H1 (cell line): ENCODE measurements around the gene ME3. TPM values are rescaled to one million over a fixed set of nuclear protein-coding genes. Genes with fewer than 3 reads are reported as not detected.

Experiments
- CTCF ChIA-PET: fragments of 300-600 bp; sonication (Branson Sonifier 250); formaldehyde crosslinking; loops from one replicate; lab custom pipeline; 2021; ENCODE audit not compliant: partially characterized antibody; lab: Charles Lee
- POLR2A ChIA-PET: fragments of 300-600 bp; sonication (Branson Sonifier 250); formaldehyde crosslinking; loops from one replicate; lab custom pipeline; 2021; ENCODE audit warnings: inconsistent platforms; ENCODE audit not compliant: partially characterized antibody; lab: Charles Lee
- DNase-seq, 2 experiments: peaks; one replicate each; pipeline versions ENCODE4 v3.0.0 to v3.0.0-alpha.2; 2010 to 2022; ENCODE audit warnings: low spot score in 2 of 2, low read depth in 1 of 2, mixed read lengths in 1 of 2
- FAIRE-seq: peaks from 2 replicates; lab custom pipeline; 2011; peaks lifted over from hg19 to GRCh38; lab: Jason Lieb, UNC
- H2AFZ ChIP-seq: 2 replicates; pipeline ENCODE4 v1.8.1; 2012; ENCODE audit warnings: low read length, inconsistent platforms
- H2AK5ac ChIP-seq: 2 replicates; pipeline ENCODE4 v1.6.1; 2013; ENCODE audit warnings: low read depth, low read length
- H2BK120ac ChIP-seq: replicated peaks from 2 replicates; pipeline ENCODE3; 2013; ENCODE audit warnings: low read depth, low read length, inconsistent platforms
- H2BK12ac ChIP-seq: 2 replicates; pipeline ENCODE4 v1.6.1; 2013; ENCODE audit warnings: low read depth, low read length
- H2BK15ac ChIP-seq: 2 replicates; pipeline ENCODE4 v1.6.1; 2013; ENCODE audit warnings: low read length
- H2BK20ac ChIP-seq: 2 replicates; pipeline ENCODE4 v1.6.1; 2013; ENCODE audit warnings: low read length
- H2BK5ac ChIP-seq: 2 replicates; pipeline ENCODE4 v1.6.1; 2013; ENCODE audit warnings: low read depth, low read length
- H3K14ac ChIP-seq: 2 replicates; pipeline ENCODE4 v1.6.1; 2013; ENCODE audit warnings: inconsistent platforms; ENCODE audit not compliant: insufficient read length
- H3K18ac ChIP-seq: 2 replicates; pipeline ENCODE4 v1.6.1; 2013; ENCODE audit warnings: low read length; ENCODE audit errors: extremely low read depth
- H3K23ac ChIP-seq: 2 replicates; pipeline ENCODE4 v1.6.1; 2013; ENCODE audit warnings: inconsistent platforms; ENCODE audit not compliant: insufficient read length
- H3K23me2 ChIP-seq: 2 replicates; pipeline ENCODE4 v1.6.1; 2013; ENCODE audit warnings: low read depth, low read length
- H3K27ac ChIP-seq: 2 replicates; pipeline ENCODE4 v1.6.1; 2011; ENCODE audit warnings: low read depth, low read length, inconsistent platforms
- H3K27me3 ChIP-seq, 4 experiments: replicated peaks in 1 of 4; 1 replicate in 1 of 4; 2 replicates in 3 of 4; pipeline versions ENCODE4 v1.6.1 to v1.8.1; 2011 to 2013; ENCODE audit warnings: low read length in 3 of 4, mild to moderate bottlenecking in 3 of 4, inconsistent platforms in 2 of 4, mixed read lengths in 2 of 4, moderate library complexity in 1 of 4; ENCODE audit not compliant: control insufficient read depth in 3 of 4, insufficient read depth in 3 of 4; ENCODE audit errors: extremely low read depth in 1 of 4
- H3K36me3 ChIP-seq, 4 experiments: 2 replicates each; pipeline versions ENCODE4 v1.6.1 to v1.8.1; 2011 to 2013; ENCODE audit warnings: mild to moderate bottlenecking in 4 of 4, low read length in 3 of 4, moderate library complexity in 2 of 4, control low read depth in 1 of 4, inconsistent platforms in 1 of 4; ENCODE audit not compliant: insufficient read depth in 4 of 4, control insufficient read depth in 2 of 4
- H3K4ac ChIP-seq: replicated peaks from 2 replicates; pipeline ENCODE3; 2013; ENCODE audit warnings: low read length, low read depth, mixed read lengths, inconsistent platforms; ENCODE audit not compliant: insufficient read length
- H3K4me1 ChIP-seq, 4 experiments: replicated peaks in 1 of 4; 1 replicate in 1 of 4; 2 replicates in 3 of 4; pipeline versions ENCODE4 v1.6.1 to v1.8.1; 2011 to 2013; ENCODE audit warnings: low read length in 3 of 4, inconsistent platforms in 2 of 4, mixed read lengths in 1 of 4; ENCODE audit not compliant: insufficient read depth in 4 of 4, control insufficient read depth in 3 of 4
- H3K4me2 ChIP-seq, 2 experiments: 2 replicates each; pipeline versions ENCODE4 v1.6.1 to v1.8.1; 2011 to 2013; ENCODE audit warnings: low read depth in 2 of 2, low read length in 2 of 2, control low read depth in 1 of 2, inconsistent platforms in 1 of 2, mild to moderate bottlenecking in 1 of 2; ENCODE audit not compliant: insufficient read depth in 1 of 2
- H3K4me3 ChIP-seq, 4 experiments: fragments of 200-600, 300-600 bp in 1 of 4; sonication (generic), shearing (Covaris generic), sonication (Bioruptor Twin) in 1 of 4; 2 replicates each; pipeline versions ENCODE4 v1.5.1 to v1.8.1; 2011 to 2016; ENCODE audit warnings: low read length in 4 of 4, low read depth in 3 of 4, control low read depth in 2 of 4, inconsistent platforms in 2 of 4, mild to moderate bottlenecking in 2 of 4, mixed read lengths in 1 of 4, moderate library complexity in 1 of 4; ENCODE audit not compliant: insufficient read depth in 2 of 4; ENCODE audit errors: extremely low read depth in 1 of 4
- H3K56ac ChIP-seq: replicated peaks from 2 replicates; pipeline ENCODE3; 2013; ENCODE audit warnings: low read depth, mild to moderate bottlenecking, mixed read lengths, low read length, inconsistent platforms; ENCODE audit not compliant: insufficient read length
- H3K79me1 ChIP-seq: 2 replicates; pipeline ENCODE4 v1.6.1; 2013; ENCODE audit warnings: low read depth, low read length, control low read depth
- H3K79me2 ChIP-seq, 2 experiments: 2 replicates each; pipeline versions ENCODE4 v1.6.1 to v1.8.1; 2012 to 2013; ENCODE audit warnings: low read length in 2 of 2, mild to moderate bottlenecking in 2 of 2, inconsistent platforms in 1 of 2; ENCODE audit not compliant: insufficient read depth in 2 of 2, control insufficient read depth in 1 of 2
- H3K9ac ChIP-seq, 4 experiments: replicated peaks in 1 of 4; 1 replicate in 1 of 4; 2 replicates in 3 of 4; pipeline versions ENCODE4 v1.6.1 to v1.8.1; 2011 to 2013; ENCODE audit warnings: low read depth in 3 of 4, low read length in 3 of 4, control low read depth in 2 of 4, mild to moderate bottlenecking in 2 of 4, moderate library complexity in 2 of 4, inconsistent platforms in 1 of 4; ENCODE audit errors: extremely low read depth in 1 of 4
- H3K9me3 ChIP-seq, 2 experiments: 2 replicates each; pipeline versions ENCODE4 v1.6.1 to v1.8.1; 2012 to 2013; ENCODE audit warnings: mild to moderate bottlenecking in 2 of 2, moderate library complexity in 2 of 2, control low read depth in 1 of 2, inconsistent platforms in 1 of 2, low read depth in 1 of 2, low read length in 1 of 2, mixed read lengths in 1 of 2; ENCODE audit not compliant: insufficient read depth in 2 of 2
- H4K20me1 ChIP-seq, 2 experiments: replicated peaks in 1 of 2; 2 replicates each; pipeline versions ENCODE3 to v1.8.1; 2011 to 2013; ENCODE audit warnings: inconsistent platforms in 2 of 2, low read length in 2 of 2, mild to moderate bottlenecking in 1 of 2; ENCODE audit not compliant: insufficient read depth in 2 of 2, control insufficient read depth in 1 of 2
- H4K5ac ChIP-seq: 2 replicates; pipeline ENCODE4 v1.6.1; 2013; ENCODE audit warnings: low read length, low read depth, mixed read lengths, inconsistent platforms; ENCODE audit not compliant: insufficient read length
- H4K8ac ChIP-seq: 2 replicates; pipeline ENCODE4 v1.8.0; 2013; ENCODE audit warnings: mild to moderate bottlenecking, moderate library complexity, low read length, inconsistent platforms; ENCODE audit not compliant: insufficient read depth; ENCODE audit errors: extremely low read depth
- H4K91ac ChIP-seq: replicated peaks from 2 replicates; pipeline ENCODE3; 2013; ENCODE audit warnings: low read length, mixed read lengths, inconsistent platforms; ENCODE audit not compliant: insufficient read length
- BACH1 ChIP-seq: IDR thresholded peaks from 2 replicates; pipeline ENCODE4 v1.6.1; 2012; ENCODE audit warnings: low read length, improper control_type of control experiment
- CREB1 ChIP-seq: IDR thresholded peaks from 2 replicates; pipeline ENCODE4 v1.6.1; 2012; ENCODE audit warnings: inconsistent platforms
- E2F6 ChIP-seq: IDR thresholded peaks from 2 replicates; pipeline ENCODE4 v1.6.1; 2012; ENCODE audit warnings: inconsistent platforms
- GABPA ChIP-seq: IDR thresholded peaks from 2 replicates; pipeline ENCODE4 v1.6.1; 2011; ENCODE audit warnings: mild to moderate bottlenecking, low read length, moderate library complexity, borderline replicate concordance; ENCODE audit not compliant: insufficient read depth
- HDAC2 ChIP-seq, 2 experiments: fragments of 300-600 bp in 1 of 2; sonication (generic) in 1 of 2; IDR thresholded peaks; 2 replicates each; pipeline ENCODE4 v1.6.1; 2011 to 2012; ENCODE audit warnings: low read depth in 2 of 2, low read length in 2 of 2, mild to moderate bottlenecking in 2 of 2, moderate library complexity in 2 of 2, borderline replicate concordance in 1 of 2, inconsistent platforms in 1 of 2
- NRF1 ChIP-seq: IDR thresholded peaks from 2 replicates; pipeline ENCODE4 v1.6.1; 2011; ENCODE audit warnings: mild to moderate bottlenecking, low read depth, low read length, improper control_type of control experiment
- POLR2AphosphoS5 ChIP-seq: IDR thresholded peaks from 2 replicates; pipeline ENCODE4 v1.6.1; 2011; ENCODE audit warnings: low read depth, low read length
- RNF2 ChIP-seq: fragments of 200-900, 300-1000 bp; sonication (generic); IDR thresholded peaks from 2 replicates; pipeline ENCODE4 v1.7.1; 2016; ENCODE audit warnings: borderline replicate concordance, low read depth, mild to moderate bottlenecking, antibody characterized with exemption, low read length; ENCODE audit not compliant: poor library complexity, severe bottlenecking; ENCODE audit errors: missing control alignments
- SP1 ChIP-seq: IDR thresholded peaks from 2 replicates; pipeline ENCODE4 v1.6.1; 2011; ENCODE audit warnings: low read depth, low read length
- SRF ChIP-seq: IDR thresholded peaks from 2 replicates; pipeline ENCODE4 v1.6.1; 2011; ENCODE audit warnings: mild to moderate bottlenecking, low read depth, low read length, moderate library complexity
- YY1 ChIP-seq: IDR thresholded peaks from 2 replicates; pipeline ENCODE4 v1.6.1; 2011; ENCODE audit warnings: low read depth, mild to moderate bottlenecking, low read length
- WGBS, 2 experiments: shearing (Covaris generic) in 1 of 2; methylation state at CpG; one replicate each; pipeline versions ENCODE4 v1.1.6 to v1.1.7; 2013 to 2015; ENCODE audit warnings: low lambda C conversion rate in 2 of 2, mixed read lengths in 2 of 2, inconsistent platforms in 1 of 2, low coverage in 1 of 2, missing lambda C conversion rate in 1 of 2; ENCODE audit not compliant: insufficient replicate concordance in 2 of 2, insufficient coverage in 1 of 2, insufficient read length in 1 of 2; ENCODE audit errors: extremely low coverage in 1 of 2, missing lambda C conversion rate in 1 of 2; 5-methylcytosine and 5-hydroxymethylcytosine counted together
- polyA plus RNA-seq, 7 experiments: library from polyadenylated mRNA; depleted of rRNA in 3 of 7; stranded (reverse) in 5 of 7; unstranded in 2 of 7; fragments of >200 nt in 5 of 7; fragments of 200-250 nt in 2 of 7; gene quantifications; 1 replicate in 5 of 7; 2 replicates in 1 of 7; 4 replicates in 1 of 7; pipeline versions ENCODE4 v1.2.1 to v1.2.3, GENCODE V29; 2011 to 2013; ENCODE audit warnings: missing spikeins in 2 of 7, mixed read lengths in 2 of 7
- total RNA-seq: library from RNA; stranded (reverse); fragmentation: NEBNext Ultra II Directional; extraction: Animal tissue kit (Norgen Biotek cat#: 25700); gene quantifications from 2 replicates; pipeline ENCODE4 v1.2.1, GENCODE V29; 2021

Gene ME3
- total and polyA plus RNA-seq, 2 of the 8 experiments (the other 6 are each of a cell fraction or from before 2014, with no cell fraction given), result 1.5 to 2.8 TPM

- Histone ChIP-seq H3K14ac (no peak overlapping the region), H3K18ac (peak overlapping the region; percentile 39; the same call in 1 of the 2 replicates), H3K4me2 (peak overlapping the region; percentile 93 to 99), H3K36me3 (no peaks in the 10 kb centered on the region), H3K9me3 (no peaks in the 10 kb centered on the region), H2BK15ac (no peak overlapping the region; the same call in 1 of the 2 replicates), H3K27me3 (peaks cover 0 to 33% (median 23%) of the 10 kb centered on the region in 4 experiments; a peak in 6 of 7 replicates), H3K79me1 (no peaks in the 10 kb centered on the region), H3K4me3 (peak overlapping the region; percentile 47 to 73 (median 66)), H4K8ac (0 out of 2 replicates have a peak overlapping the region, but pooled peaks have one; percentile 77), H4K91ac (no peak overlapping the region), H3K27ac (no peak overlapping the region), H3K79me2 (no peaks in the 10 kb centered on the region), H3K23ac (no peak overlapping the region), H4K5ac (no peak overlapping the region), H2BK120ac (no peak overlapping the region), H3K9ac (peak overlapping the region in 1 of 4 experiments; percentile 46; a peak in 2 of 7 replicates), H2AFZ (peak overlapping the region; percentile 46; the same call in 1 of the 2 replicates), H2BK12ac (no peak overlapping the region), H3K56ac (no peak overlapping the region), H2BK5ac (no peak overlapping the region), H2BK20ac (no peak overlapping the region), H4K20me1 (no peaks in the 10 kb centered on the region), H3K23me2 (peaks cover 12% of the 10 kb centered on the region; the same call in 1 of the 2 replicates), H3K4me1 (peaks cover 0 to 12% (median 4%) of the 10 kb centered on the region in 4 experiments; a peak in 4 of 7 replicates), H2AK5ac (no peak overlapping the region), H3K4ac (no peak overlapping the region)
- WGBS, 2 experiments, result 3% methylated on average over 27 of the region's 33 CpGs; no CpG with 5 or more reads in 1 of the 2 experiments
- ChIA-PET CTCF (interaction anchor here (0.8 kb wide), 1 partner anchor 128 kb away, joined by 5 read pairs; no protein-coding TSS in a partner anchor), POLR2A (no interaction called here)
- DNase-seq (peak in 1 of 2 experiments; percentile 66), FAIRE-seq (no peak)
- TF ChIP-seq HDAC2 (IDR thresholded peaks at IDR 0.05; ENCODE audit: borderline replicate concordance in 1 of 2, low read depth in 2 of 2, low read length in 2 of 2) (no peak), NRF1 (no peak), SRF (no peak), POLR2AphosphoS5 (no peak), CREB1 (no peak), BACH1 (no peak), SP1 (no peak), YY1 (no peak), GABPA (no peak), E2F6 (no peak), RNF2 (no peak)
Measured at GRCh38 chr11:86671531-86672006, 847 bp downstream of the ME3 start.
